HepG2 (cell line): Measurements from ENCODE around the gene MCRIP2. TPM values are rescaled to one million over a fixed set of nuclear protein-coding genes. Genes with fewer than 3 reads are reported as not detected.
A peak's percentile ranks its signal among the peaks of the same experiment; 100 is the strongest.

Experiments used
- CTCF ChIP-seq: sonication (generic); formaldehyde crosslinking; IDR thresholded peaks from 2 replicates; pipeline ENCODE4 v1.5.0; 2020; ENCODE audit warnings: mild to moderate bottlenecking, missing genetic modification reagents, moderate library complexity
- MTA1 ChIP-seq: sonication (generic); formaldehyde crosslinking; IDR thresholded peaks from 2 replicates; pipeline ENCODE4 v1.4.0; 2020; ENCODE audit warnings: missing genetic modification reagents, mild to moderate bottlenecking, borderline replicate concordance
- PATZ1 ChIP-seq: sonication (generic); formaldehyde crosslinking; IDR thresholded peaks from 2 replicates; pipeline ENCODE4 v1.4.0; 2020; ENCODE audit warnings: missing genetic modification reagents
- RBM39 ChIP-seq: fragments of 200-400 bp; formaldehyde crosslinking; IDR thresholded peaks from one replicate; pipeline ENCODE4 v1.6.1; 2018; ENCODE audit warnings: antibody characterized with exemption, mild to moderate bottlenecking, low read depth, low read length; ENCODE audit not compliant: poor library complexity, severe bottlenecking
- ZNF362 ChIP-seq: sonication (generic); formaldehyde crosslinking; IDR thresholded peaks from 2 replicates; pipeline ENCODE4 v1.4.0; 2020; ENCODE audit warnings: missing genetic modification reagents, mild to moderate bottlenecking, borderline replicate concordance
- polyA plus RNA-seq, 8 experiments: library from polyadenylated mRNA; depleted of rRNA in 3 of 8; stranded (reverse) in 7 of 8; unstranded in 1 of 8; fragments of >200 nt; fragmentation: Illumina TruSeq in 4 of 8; extraction: Trizol in 4 of 8; gene quantifications; 2 replicates each; pipeline versions ENCODE4 v1.2.1 to v1.2.3, GENCODE V29; 2011 to 2016; ENCODE audit warnings: low read depth in 4 of 8, missing spikeins in 1 of 8, mixed read lengths in 1 of 8; ENCODE audit not compliant: insufficient read depth in 1 of 8
- total RNA-seq, 5 experiments: library from RNA; depleted of rRNA; stranded (reverse); fragments of >200 nt; fragmentation: Illumina TruSeq; extraction: Trizol; gene quantifications; 2 replicates each; pipeline ENCODE4 v1.2.3, GENCODE V29; 2016; ENCODE audit warnings: low read depth in 1 of 5
- TF ChIP-seq, protein P1 (sequence below): sonication (generic); formaldehyde crosslinking; IDR thresholded peaks from 2 replicates; pipeline ENCODE4 v1.5.0; 2020; ENCODE audit warnings: missing genetic modification reagents, mild to moderate bottlenecking, borderline replicate concordance
- TF ChIP-seq, protein P2 (sequence below): sonication (generic); formaldehyde crosslinking; IDR thresholded peaks from 2 replicates; pipeline ENCODE4 v1.4.0; 2020; ENCODE audit warnings: missing genetic modification reagents, mild to moderate bottlenecking, borderline replicate concordance

The MCRIP2 gene
- total and polyA plus RNA-seq, 2 of the 13 experiments (the other 11 are each of a cell fraction or from before 2014, with no cell fraction given), result 39.6 to 76.7 TPM

DNA sequence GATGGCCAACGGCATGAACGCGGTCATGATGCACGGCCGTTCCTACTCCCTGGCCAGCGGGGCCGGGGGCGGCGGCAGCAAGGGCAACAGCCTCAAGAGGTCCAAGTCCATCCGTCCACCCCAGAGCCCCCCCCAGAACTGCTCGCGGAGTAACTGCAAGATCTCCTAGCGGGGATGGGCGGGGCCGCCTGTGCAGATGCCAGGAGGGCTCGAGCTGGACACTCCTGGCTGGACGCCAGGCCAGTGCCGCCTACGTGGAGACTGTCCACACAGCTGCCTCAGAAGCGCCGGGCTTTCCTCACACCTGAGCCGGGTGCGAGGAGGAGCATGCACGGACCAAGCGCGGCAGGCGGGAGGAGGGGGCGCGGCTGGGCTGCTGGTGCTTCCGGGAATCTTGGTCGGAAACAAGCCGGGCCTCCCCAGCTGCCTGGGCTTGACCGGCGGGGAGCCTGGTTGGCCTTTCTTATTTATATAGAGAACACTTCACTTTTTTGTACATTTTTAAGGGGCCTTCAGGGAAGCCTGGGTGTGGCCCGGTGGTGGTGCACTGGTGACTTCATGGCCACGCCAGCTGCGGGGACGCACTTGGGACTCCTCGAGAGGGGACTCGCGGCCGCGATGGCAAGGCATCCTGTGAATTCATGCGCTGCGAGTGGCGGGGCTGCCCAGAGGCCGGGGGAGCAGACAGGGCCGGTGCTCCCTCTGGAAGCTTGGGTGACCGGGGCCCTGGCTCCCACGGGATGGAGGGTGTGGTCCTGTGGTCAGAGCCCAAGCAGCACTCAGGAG is 14.0 kb upstream of the MCRIP2 start (continued):
- TF ChIP-seq CTCF (CRISPR knock-in tag) (no peak), RBM39 (peak; percentile 29), MTA1 (CRISPR knock-in tag) (0 out of 2 replicates have a peak, but pooled peaks have one; percentile 51), ZNF362 (CRISPR knock-in tag) (no peak), PATZ1 (CRISPR knock-in tag) (peak; percentile 33; the same call in 1 of the 2 replicates)
- TF ChIP-seq, protein P1, sequence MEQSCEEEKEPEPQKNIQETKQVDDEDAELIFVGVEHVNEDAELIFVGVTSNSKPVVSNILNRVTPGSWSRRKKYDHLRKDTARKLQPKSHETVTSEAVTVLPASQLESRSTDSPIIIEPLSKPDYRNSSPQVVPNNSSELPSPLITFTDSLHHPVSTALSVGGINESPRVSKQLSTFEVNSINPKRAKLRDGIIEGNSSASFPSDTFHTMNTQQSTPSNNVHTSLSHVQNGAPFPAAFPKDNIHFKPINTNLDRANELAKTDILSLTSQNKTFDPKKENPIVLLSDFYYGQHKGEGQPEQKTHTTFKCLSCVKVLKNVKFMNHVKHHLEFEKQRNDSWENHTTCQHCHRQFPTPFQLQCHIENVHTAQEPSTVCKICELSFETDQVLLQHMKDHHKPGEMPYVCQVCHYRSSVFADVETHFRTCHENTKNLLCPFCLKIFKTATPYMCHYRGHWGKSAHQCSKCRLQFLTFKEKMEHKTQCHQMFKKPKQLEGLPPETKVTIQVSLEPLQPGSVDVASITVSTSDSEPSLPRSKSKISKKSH (CRISPR knock-in tag), result no peak
- TF ChIP-seq, protein P2, sequence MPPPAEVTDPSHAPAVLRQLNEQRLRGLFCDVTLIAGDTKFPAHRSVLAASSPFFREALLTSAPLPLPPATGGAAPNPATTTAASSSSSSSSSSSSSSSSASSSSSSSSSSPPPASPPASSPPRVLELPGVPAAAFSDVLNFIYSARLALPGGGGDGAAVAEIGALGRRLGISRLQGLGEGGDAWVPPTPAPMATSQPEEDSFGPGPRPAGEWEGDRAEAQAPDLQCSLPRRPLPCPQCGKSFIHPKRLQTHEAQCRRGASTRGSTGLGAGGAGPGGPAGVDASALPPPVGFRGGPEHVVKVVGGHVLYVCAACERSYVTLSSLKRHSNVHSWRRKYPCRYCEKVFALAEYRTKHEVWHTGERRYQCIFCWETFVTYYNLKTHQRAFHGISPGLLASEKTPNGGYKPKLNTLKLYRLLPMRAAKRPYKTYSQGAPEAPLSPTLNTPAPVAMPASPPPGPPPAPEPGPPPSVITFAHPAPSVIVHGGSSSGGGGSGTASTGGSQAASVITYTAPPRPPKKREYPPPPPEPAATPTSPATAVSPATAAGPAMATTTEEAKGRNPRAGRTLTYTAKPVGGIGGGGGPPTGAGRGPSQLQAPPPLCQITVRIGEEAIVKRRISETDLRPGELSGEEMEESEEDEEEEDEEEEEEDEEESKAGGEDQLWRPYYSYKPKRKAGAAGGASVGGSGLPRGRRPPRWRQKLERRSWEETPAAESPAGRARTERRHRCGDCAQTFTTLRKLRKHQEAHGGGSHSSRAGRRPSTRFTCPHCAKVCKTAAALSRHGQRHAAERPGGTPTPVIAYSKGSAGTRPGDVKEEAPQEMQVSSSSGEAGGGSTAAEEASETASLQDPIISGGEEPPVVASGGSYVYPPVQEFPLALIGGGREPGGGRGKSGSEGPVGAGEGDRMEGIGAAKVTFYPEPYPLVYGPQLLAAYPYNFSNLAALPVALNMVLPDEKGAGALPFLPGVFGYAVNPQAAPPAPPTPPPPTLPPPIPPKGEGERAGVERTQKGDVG (CRISPR knock-in tag), result peak; percentile 89; the same call in 1 of the 2 replicates
- TF ChIP-seq, all 625 proteins: peak for 11
